Measurements from ENCODE around the gene TOR4A. TPM values are rescaled to one million over a fixed set of nuclear protein-coding genes. Genes with fewer than 3 reads are reported as not detected.

TOR4A gene
- total RNA-seq, 1 experiment from 2014 or later = 30.5 TPM

- DNase-seq (ENCODE audit: extremely low read depth, low read depth) = no peak
Observed at GRCh38 chr9:137293094-137293481, 15.6 kb downstream of the TOR4A start.

- DNase-seq (ENCODE audit: extremely low read depth, low read depth) = no peak
Observed at GRCh38 chr9:137293482-137294090, 16.1 kb downstream of the TOR4A start.

GRCh38 chr9:137294091-137294680 is 16.7 kb downstream of the TOR4A start:
- peak; percentile 26 for DNase-seq (ENCODE audit: extremely low read depth, low read depth)

- DNase-seq (ENCODE audit: extremely low read depth, low read depth) = no peak
Observed at GRCh38 chr9:137294681-137295237, 17.2 kb downstream of the TOR4A start.

GRCh38 chr9:137295238-137295811 is 17.8 kb downstream of the TOR4A start:
- DNase-seq (ENCODE audit: extremely low read depth, low read depth) = peak; percentile 38

- DNase-seq (ENCODE audit: extremely low read depth, low read depth) = no peak
Observed at GRCh38 chr9:137295849-137296669, 18.5 kb downstream of the TOR4A start.

- no peak for DNase-seq (ENCODE audit: extremely low read depth, low read depth)
Observed at GRCh38 chr9:137296670-137297664, 19.4 kb downstream of the TOR4A start.

- DNase-seq (ENCODE audit: extremely low read depth, low read depth) = no peak
Observed at GRCh38 chr9:137297966-137298365, 20.4 kb downstream of the TOR4A start.

GRCh38 chr9:137298401-137299202 is 21.1 kb downstream of the TOR4A start:
- no peak for DNase-seq (ENCODE audit: extremely low read depth, low read depth)

GRCh38 chr9:137299203-137299565 is 21.7 kb downstream of the TOR4A start:
- no peak for DNase-seq (ENCODE audit: extremely low read depth, low read depth)

GRCh38 chr9:137299938-137300337 is 22.4 kb downstream of the TOR4A start:
- no peak for DNase-seq (ENCODE audit: extremely low read depth, low read depth)

GRCh38 chr9:137300567-137301080 is 23.1 kb downstream of the TOR4A start:
- DNase-seq (ENCODE audit: extremely low read depth, low read depth) = no peak

GRCh38 chr9:137301081-137301947 is 23.8 kb downstream of the TOR4A start:
- DNase-seq (ENCODE audit: extremely low read depth, low read depth) = peak; percentile 48

- DNase-seq (ENCODE audit: extremely low read depth, low read depth) = peak; percentile 78
Observed at GRCh38 chr9:137302118-137302448, 24.6 kb downstream of the TOR4A start, which contains the start of gene NRARP. NRARP (minus strand) TSS chr9:137302271; CDS start chr9:137301928, 343 bp downstream.

- no peak for DNase-seq (ENCODE audit: extremely low read depth, low read depth)
Observed at GRCh38 chr9:137302449-137303150, 25.1 kb downstream of the TOR4A start.

- no peak for DNase-seq (ENCODE audit: extremely low read depth, low read depth)
Observed at GRCh38 chr9:137303151-137303892, 25.8 kb downstream of the TOR4A start.

All from NCI-H460 (cell line).